Measurements from ENCODE around the gene OR14I1.

Gene OR14I1

DNA sequence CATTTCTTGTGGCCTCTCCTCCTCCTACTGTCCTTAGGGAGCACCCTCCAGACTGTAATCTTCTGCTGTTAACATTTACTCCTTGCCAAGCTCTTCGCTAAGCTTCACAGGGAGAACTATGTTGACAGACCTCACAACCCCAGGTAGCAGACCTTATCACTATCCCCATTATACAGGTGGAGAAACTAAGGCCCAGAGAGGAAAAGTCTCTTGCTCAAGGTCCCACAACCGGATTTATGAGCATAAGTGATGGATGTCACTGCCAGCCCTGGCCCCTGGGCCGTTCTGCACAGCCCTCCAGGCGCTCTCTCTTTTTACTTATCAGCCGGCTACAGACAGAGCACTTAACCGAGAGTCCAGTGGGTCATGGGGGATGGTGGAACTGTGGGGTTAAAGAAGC, 34.9 kb upstream of the OR14I1 start:
- H3K4me3 ChIP-seq (replicated peaks; ENCODE audit: low read depth, low read length), result no peak overlapping the region
- DNase-seq (ENCODE audit: extremely low read depth, low read depth), result no peak
- TF ChIP-seq, protein P1, sequence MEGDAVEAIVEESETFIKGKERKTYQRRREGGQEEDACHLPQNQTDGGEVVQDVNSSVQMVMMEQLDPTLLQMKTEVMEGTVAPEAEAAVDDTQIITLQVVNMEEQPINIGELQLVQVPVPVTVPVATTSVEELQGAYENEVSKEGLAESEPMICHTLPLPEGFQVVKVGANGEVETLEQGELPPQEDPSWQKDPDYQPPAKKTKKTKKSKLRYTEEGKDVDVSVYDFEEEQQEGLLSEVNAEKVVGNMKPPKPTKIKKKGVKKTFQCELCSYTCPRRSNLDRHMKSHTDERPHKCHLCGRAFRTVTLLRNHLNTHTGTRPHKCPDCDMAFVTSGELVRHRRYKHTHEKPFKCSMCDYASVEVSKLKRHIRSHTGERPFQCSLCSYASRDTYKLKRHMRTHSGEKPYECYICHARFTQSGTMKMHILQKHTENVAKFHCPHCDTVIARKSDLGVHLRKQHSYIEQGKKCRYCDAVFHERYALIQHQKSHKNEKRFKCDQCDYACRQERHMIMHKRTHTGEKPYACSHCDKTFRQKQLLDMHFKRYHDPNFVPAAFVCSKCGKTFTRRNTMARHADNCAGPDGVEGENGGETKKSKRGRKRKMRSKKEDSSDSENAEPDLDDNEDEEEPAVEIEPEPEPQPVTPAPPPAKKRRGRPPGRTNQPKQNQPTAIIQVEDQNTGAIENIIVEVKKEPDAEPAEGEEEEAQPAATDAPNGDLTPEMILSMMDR (IDR thresholded peaks at IDR 0.05; ENCODE audit: low read depth, low read length, missing control alignments), result no peak

DNA sequence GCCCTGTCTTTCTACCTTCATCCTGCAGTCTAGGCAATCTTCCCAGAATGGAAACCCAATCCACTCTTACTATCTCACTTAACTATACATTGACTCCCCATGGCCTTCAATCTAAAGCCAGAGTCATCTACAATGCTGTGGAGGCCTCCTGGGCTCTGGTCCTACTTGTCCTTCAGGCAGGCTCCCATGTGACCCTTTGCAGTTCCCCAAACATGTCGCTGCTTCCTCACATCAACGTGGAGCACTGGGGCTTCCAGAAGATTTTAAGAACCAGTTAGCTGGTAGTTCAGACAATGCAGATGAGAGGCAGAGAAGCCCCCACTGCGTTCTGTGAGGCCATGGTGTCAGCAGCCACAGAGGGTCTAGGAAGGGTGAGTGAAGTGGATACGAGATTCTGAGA, 34.4 kb upstream of the OR14I1 start:
- TF ChIP-seq, protein P1 (IDR thresholded peaks at IDR 0.05; ENCODE audit: low read depth, low read length, missing control alignments), result no peak
- no peak overlapping the region for H3K4me3 ChIP-seq (replicated peaks; ENCODE audit: low read depth, low read length)
- no peak for DNase-seq (ENCODE audit: extremely low read depth, low read depth)

DNA sequence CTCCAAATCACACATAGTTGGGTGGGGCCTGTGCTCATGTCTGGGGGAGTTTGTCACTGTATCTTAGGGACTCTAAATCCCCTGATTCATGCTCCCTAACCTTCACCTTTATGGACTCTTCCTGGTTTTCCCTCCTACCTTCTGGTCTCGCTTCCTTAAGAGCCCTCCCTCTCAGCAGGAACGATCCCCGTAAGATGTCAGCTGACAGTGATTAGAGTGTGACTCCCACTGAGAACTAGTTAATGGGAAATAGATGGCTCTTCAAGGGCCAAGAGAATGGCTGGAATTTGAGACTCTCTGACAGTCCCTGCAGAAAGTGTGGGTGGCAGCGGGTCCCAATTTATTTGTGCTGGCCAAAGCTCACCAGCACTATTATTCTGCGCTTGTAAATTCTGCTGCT, 31.0 kb upstream of the OR14I1 start:
- H3K4me3 ChIP-seq (replicated peaks; ENCODE audit: low read depth, low read length), result no peak overlapping the region
- no peak for DNase-seq (ENCODE audit: extremely low read depth, low read depth)
- TF ChIP-seq, protein P1 (IDR thresholded peaks at IDR 0.05; ENCODE audit: low read depth, low read length, missing control alignments), result no peak

GRCh38 chr1:248730507-248731335, 28.2 kb upstream of the OR14I1 start:
- H3K4me3 ChIP-seq (replicated peaks; ENCODE audit: low read depth, low read length), result no peak overlapping the region
- no peak for DNase-seq (ENCODE audit: extremely low read depth, low read depth)
- TF ChIP-seq, protein P1 (IDR thresholded peaks at IDR 0.05; ENCODE audit: low read depth, low read length, missing control alignments), result no peak

DNA sequence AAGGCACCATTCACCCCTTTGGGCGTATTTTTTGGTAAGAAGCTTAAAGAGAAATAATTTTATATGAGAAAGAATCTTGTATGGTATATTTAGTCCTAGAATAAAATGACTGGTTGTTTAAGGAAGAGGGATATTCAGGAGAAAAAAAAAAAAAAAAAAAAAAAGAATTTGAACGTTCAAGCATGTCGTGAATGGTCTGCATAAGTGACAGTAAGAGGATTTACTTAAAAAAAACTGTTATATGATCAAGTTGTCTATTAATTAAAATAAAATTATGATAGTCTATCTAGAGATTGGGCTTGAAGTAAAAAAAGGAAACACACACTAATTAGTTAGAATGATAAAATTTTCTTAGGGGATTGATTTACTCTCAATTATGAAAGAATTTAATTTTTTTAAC, 11.7 kb upstream of the OR14I1 start:
- TF ChIP-seq, protein P1 (IDR thresholded peaks at IDR 0.05; ENCODE audit: low read depth, low read length, missing control alignments), result no peak
- DNase-seq (ENCODE audit: extremely low read depth, low read depth), result no peak
- H3K4me3 ChIP-seq (replicated peaks; ENCODE audit: low read depth, low read length), result no peak overlapping the region

DNA sequence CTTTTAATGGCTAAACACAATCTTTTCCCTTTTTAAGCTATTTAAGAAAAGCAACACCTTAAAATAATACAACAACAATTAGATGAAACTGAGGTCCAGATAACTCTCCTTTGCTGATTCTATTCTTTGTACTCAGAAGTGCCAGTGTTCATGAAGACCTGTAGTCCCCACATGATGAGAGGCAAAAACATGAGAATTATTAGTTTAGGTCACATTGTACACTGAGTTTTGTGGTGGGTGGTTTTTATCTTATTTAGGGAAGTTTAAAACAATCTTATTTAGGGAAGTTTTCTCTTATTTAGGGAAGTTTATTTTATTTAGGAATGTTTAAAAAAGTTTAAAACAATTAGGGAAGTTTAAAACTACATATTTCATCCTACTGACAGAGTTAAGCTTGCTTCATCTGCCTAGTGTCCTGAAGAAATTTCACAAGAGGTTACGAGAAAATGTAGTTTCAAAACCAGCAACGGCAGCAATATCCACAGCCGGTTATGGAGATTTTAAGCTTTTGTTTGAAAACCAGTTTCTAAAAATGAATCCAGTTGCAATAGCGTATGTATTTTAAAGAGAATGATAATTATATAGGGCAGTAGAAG, 7.8 kb upstream of the OR14I1 start:
- no peak overlapping the region for H3K4me3 ChIP-seq (replicated peaks; ENCODE audit: low read depth, low read length)
- DNase-seq (ENCODE audit: extremely low read depth, low read depth), result no peak
- TF ChIP-seq, protein P1 (IDR thresholded peaks at IDR 0.05; ENCODE audit: low read depth, low read length, missing control alignments), result no peak
